ENCODE data around the gene CSTF3.

Gene CSTF3

DNA sequence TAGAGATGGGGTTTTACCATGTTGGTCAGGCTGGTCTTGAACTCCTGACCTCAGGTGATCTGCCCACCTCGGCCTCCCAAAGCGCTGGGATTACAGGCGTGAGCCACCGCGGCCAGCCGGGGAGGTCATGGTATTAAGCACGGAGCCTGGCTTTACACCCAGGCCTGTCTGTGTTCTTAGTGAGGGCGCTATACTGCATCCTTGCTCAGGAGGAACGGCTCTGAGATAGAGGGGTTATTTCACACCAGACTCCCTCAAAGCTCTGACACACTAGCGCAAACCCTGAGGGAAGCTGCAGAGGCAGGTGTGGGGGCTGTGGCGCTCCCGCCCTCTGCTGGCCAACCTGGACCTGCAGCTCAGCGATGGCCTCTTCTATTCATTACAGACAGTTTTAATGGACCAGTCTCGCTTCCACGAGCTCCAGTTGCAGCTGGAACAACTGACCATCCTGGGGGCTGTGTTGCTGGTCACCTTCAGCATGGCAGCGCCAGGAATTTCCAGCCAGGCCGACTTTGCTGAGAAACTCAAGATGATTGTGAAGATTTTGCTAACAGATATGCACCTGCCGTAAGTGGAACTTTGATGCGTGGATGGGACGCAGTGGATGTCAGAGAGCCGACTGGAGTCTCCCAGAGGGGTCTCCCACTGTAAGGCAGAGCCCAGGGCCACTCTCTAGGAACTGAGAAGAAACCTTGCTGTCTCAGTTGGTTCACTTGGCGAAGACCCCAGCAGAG is 95.7 kb downstream of the CSTF3 start:
- peak; percentile 83 for DNase-seq (ENCODE audit: low read depth)
- TF ChIP-seq, protein P1, sequence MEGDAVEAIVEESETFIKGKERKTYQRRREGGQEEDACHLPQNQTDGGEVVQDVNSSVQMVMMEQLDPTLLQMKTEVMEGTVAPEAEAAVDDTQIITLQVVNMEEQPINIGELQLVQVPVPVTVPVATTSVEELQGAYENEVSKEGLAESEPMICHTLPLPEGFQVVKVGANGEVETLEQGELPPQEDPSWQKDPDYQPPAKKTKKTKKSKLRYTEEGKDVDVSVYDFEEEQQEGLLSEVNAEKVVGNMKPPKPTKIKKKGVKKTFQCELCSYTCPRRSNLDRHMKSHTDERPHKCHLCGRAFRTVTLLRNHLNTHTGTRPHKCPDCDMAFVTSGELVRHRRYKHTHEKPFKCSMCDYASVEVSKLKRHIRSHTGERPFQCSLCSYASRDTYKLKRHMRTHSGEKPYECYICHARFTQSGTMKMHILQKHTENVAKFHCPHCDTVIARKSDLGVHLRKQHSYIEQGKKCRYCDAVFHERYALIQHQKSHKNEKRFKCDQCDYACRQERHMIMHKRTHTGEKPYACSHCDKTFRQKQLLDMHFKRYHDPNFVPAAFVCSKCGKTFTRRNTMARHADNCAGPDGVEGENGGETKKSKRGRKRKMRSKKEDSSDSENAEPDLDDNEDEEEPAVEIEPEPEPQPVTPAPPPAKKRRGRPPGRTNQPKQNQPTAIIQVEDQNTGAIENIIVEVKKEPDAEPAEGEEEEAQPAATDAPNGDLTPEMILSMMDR (conservative IDR thresholded peaks at IDR 0.05; ENCODE audit: low read depth, low read length): peak; percentile 98
- no peak overlapping the region for H3K4me3 ChIP-seq (ENCODE audit: low read depth, low read length)

DNA sequence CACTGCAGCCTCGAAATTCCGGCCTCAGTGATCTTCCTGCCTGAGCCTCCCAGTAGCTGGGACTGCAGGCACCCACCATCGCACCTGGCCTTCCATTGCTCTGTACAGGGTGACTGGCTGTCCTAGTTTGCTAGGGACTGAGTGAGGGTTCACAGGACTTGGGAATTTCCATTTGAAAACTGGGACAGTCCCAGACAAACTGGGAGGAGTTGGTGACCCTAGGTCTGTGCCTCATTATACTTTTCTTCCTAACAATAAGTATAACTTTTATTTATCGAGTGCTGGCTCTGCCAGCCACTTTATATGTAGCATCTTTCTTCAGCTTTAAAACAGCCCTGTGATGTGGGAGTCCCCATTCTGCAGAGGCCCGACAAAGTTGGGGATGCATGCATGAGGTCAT is 96.4 kb downstream of the CSTF3 start:
- no peak overlapping the region for H3K4me3 ChIP-seq (ENCODE audit: low read depth, low read length)
- TF ChIP-seq, protein P1 (conservative IDR thresholded peaks at IDR 0.05; ENCODE audit: low read depth, low read length): no peak
- no peak for DNase-seq (ENCODE audit: low read depth)

DNA sequence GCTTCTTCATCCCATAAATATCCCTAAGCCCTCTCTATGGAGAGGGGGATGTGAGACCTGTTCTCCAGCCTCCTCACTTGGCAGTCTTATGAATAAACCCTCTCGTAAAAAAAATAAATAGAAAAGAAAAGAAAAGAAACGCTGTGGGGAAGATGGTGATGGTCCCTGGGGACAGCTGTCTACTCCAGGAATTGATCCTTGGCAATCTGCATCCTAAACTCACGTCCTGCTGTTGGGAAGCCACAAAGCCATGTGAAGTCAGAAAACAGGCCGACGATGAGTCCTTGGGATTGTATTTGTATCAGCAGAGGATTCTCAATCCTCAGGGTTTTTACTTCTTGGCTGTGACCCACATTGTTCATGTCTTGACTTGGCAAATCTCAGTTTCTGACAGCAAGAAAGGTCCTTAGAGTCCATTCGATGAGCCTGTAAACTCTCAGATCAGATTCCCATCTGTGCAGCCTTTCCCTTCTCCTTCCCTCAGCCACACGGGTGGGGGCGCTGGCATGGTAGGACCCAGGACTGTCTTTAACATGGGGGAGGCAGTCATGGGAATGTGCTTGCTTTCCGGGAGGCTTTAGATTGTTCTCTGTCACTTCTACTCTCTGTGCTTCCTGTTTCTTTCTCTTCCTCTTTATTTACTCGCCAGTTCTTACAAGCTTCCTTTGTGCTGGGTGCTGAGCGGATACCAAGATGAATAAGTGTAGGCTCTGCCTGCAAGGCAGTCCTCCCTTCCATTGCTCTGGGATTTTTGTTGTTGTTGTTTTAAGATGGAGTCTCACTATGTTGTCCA is 97.1 kb downstream of the CSTF3 start:
- no peak overlapping the region for H3K4me3 ChIP-seq (ENCODE audit: low read depth, low read length)
- no peak for DNase-seq (ENCODE audit: low read depth)

DNA sequence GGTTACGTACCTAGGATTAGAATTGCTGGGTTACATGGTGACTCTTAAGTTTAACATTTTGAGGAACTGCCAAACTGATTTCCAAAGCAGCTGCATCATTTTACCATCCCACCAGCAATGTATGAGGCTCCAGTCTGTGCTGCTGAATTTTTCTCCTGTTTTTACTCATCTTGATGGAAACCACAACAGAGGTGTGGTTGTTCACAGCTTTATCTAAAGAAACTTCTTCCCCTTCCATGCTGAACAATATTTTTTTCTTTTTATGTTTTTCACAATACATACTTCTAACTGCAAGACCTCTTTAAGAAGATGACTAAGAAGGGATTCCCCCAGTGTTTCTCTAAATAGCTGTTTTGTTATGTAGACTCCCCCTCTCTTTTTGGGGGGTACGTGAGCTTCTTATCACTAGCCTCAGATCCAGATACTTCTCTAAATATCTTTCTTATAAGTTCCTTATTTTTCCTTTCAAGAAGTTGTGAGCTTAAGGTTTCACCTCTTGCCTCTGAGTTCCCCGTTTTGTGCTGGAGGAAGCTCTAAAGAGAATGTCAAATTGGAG is 97.9 kb downstream of the CSTF3 start:
- no peak overlapping the region for H3K4me3 ChIP-seq (ENCODE audit: low read depth, low read length)
- DNase-seq (ENCODE audit: low read depth): peak; percentile 61
- TF ChIP-seq, protein P1 (conservative IDR thresholded peaks at IDR 0.05; ENCODE audit: low read depth, low read length): no peak

More for the DNA sequence above, 97.1 kb downstream of the CSTF3 start:
- TF ChIP-seq, protein P1 (conservative IDR thresholded peaks at IDR 0.05; ENCODE audit: low read depth, low read length): no peak

DNA sequence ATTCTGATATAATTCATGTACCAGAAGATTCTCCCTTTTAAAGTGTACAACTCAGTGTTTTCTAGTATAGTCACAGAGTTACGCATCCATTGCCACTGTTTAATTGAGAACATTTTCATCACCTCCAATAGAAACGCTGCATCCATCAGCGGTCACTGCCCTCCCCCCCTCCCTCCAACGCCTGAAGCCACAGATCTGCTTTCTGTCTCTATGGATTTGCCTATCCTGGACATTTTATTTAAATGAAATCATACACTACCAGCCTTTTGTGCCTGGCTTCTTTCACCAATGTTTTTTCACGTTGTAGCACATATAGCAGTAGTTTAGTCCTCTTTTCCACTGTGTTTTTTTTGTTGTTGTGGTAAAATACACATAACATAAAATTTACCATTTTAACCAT is 99.1 kb downstream of the CSTF3 start:
- H3K4me3 ChIP-seq (ENCODE audit: low read depth, low read length): no peak overlapping the region
- TF ChIP-seq, protein P1 (conservative IDR thresholded peaks at IDR 0.05; ENCODE audit: low read depth, low read length): no peak
- no peak for DNase-seq (ENCODE audit: low read depth)

DNA sequence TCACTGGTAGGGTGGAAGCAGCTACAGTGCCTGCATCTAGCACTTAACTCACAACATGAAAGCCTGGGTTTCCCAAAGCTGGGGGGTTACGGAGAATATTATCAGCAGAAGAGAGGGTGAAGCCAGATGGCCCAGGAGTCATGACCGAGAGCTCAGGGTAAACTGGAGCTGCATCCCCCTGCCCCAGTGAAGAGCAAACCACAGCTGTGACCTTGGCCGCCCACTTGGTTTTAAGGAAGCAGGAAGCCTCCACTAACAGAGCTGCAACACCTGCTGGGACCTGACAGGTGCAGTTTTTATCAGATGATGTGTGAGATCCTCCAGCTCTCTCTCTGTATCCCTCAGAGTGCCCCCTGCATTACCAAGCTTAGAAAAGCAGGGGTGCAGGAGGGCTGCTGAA is 101.0 kb downstream of the CSTF3 start:
- no peak overlapping the region for H3K4me3 ChIP-seq (ENCODE audit: low read depth, low read length)
- no peak for DNase-seq (ENCODE audit: low read depth)
- TF ChIP-seq, protein P1 (conservative IDR thresholded peaks at IDR 0.05; ENCODE audit: low read depth, low read length): no peak
